ENCODE results near the gene KLHL26.

Gene KLHL26

DNA sequence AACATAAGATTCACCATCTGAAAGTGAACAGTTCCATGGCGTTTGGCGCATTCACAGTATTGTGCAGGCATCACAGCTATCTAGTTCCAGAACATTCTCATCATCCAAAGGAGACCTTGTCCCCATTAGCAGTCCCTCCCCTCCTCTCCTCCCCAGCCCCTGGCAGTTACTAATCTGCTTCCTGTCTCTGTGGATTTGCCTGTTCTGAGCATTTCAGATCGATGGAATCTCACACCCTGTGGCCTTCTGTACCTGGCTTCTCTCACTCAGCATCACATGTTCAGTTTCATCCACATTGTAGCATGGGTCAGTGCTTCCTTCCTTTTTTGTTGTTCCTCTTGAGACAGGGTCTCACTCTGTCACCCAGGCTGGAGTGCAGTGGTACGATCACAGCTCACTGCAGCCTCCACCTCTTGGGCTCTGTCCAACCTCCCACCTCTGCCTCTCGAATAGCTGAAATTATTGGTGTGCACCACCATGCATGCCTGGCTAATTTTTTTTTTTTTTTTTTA lies 81.2 kb downstream of the KLHL26 start:
- no peak for DNase-seq (ENCODE audit: low read depth)

DNA sequence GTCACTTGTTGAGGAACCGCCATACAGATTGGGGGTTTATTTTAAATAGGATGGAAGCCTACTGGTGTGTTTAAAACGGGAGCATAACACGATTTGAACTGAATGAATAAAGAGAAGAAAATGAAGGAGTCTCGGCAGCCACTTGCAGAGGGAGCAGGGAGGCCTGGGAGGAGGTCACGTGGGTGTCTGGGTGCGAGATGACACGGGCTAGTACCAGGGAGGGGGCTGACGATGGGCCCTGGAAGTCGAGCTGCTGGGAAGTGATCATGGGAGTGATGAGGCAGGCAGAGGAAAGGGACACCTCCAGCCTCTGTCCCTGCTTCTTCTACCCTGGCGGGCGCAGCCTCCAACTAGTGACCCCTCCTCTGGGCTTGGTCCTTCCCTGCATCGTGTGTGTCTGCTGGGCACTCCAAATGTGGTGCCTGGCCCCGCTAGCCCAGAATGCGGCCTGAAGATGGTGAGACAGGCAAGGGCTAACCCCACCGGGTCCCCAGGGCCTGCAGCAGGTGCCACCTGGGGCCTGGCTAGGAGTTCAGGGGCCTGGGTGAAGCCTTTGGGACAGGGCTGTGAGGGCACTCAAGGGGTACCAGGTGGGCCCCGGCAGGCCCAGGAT lies 82.1 kb downstream of the KLHL26 start:
- DNase-seq (ENCODE audit: low read depth): no peak

DNA sequence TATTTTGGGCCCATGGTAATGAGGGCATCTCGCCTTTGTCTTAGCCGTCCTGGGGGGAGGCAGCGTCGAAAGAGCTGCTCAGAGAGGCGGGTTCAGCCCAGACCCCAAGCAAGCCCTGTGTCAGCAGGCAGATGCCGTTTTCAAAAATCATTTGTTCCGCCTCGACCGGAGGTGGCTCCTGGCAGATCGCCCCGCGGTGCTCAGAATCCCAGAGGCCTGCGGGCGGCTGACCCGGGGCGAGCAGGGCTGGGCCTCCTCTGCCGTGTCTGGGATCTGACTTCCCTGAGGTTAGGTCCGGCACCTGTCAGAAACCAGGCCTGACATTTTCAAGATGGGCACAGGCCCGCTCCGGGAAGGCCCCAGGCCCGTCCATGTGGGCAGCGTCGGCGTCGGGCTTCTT lies 82.7 kb downstream of the KLHL26 start:
- DNase-seq (ENCODE audit: low read depth): no peak

Data from stromal cell of bone marrow (primary cell).